ACC112 (cell line): ENCODE data around the gene NAA30.

ENCODE experiments used
- H2AFZ ChIP-seq: fragments of 200-600 bp; sonication (generic); one replicate; pipeline ENCODE4 v1.6.0; 2017; ENCODE audit warnings: antibody characterized with exemption, low read length; ENCODE audit not compliant: unreplicated experiment
- H3K27ac ChIP-seq: fragments of 200-600 bp; sonication (generic); 2 replicates; pipeline ENCODE4 v1.5.1; 2014; ENCODE audit warnings: low read depth, mild to moderate bottlenecking, antibody characterized with exemption, low read length, moderate library complexity
- H3K27me3 ChIP-seq: fragments of 200-600 bp; sonication (generic); 2 replicates; pipeline ENCODE4 v1.6.1; 2014; ENCODE audit warnings: mild to moderate bottlenecking, antibody characterized with exemption, low read length, moderate library complexity, mixed read lengths; ENCODE audit not compliant: insufficient read depth
- H3K36me3 ChIP-seq: fragments of 200-600 bp; sonication (generic); 2 replicates; pipeline ENCODE4 v1.6.1; 2016; ENCODE audit warnings: mild to moderate bottlenecking, antibody characterized with exemption, low read length, moderate library complexity, mixed read lengths; ENCODE audit not compliant: insufficient read depth
- H3K4me1 ChIP-seq: fragments of 200-600 bp; sonication (generic); one replicate; pipeline ENCODE4 v1.6.1; 2016; ENCODE audit warnings: low read length, mixed read lengths; ENCODE audit not compliant: insufficient read depth, unreplicated experiment, control insufficient read depth
- H3K4me3 ChIP-seq: fragments of 200-600 bp; sonication (generic); 2 replicates; pipeline ENCODE4 v1.5.1; 2014; ENCODE audit warnings: mild to moderate bottlenecking, low read depth, low read length
- H3K79me2 ChIP-seq: fragments of 200-600 bp; sonication (generic); one replicate; pipeline ENCODE4 v1.6.0; 2016; ENCODE audit warnings: low read length; ENCODE audit not compliant: control insufficient read depth, unreplicated experiment, insufficient read depth

NAA30 gene

GRCh38 chr14:57392830-57393229, 2.4 kb downstream of the NAA30 start:
- Histone ChIP-seq H3K79me2 (peaks cover 48% of the 10 kb centered on the region), H3K27ac (no peak overlapping the region), H3K4me1 (peaks cover 23% of the 10 kb centered on the region), H2AFZ (no peak overlapping the region), H3K36me3 (peaks cover 12% of the 10 kb centered on the region), H3K4me3 (peak overlapping the region; percentile 97), H3K27me3 (no peaks in the 10 kb centered on the region)

- Histone ChIP-seq H3K27ac (peak overlapping the region; percentile 81), H3K4me3 (no peak overlapping the region), H3K36me3 (peaks cover 17% of the 10 kb centered on the region)
Measured at GRCh38 chr14:57400556-57401494, 10.4 kb downstream of the NAA30 start.

GRCh38 chr14:57401501-57401900, 11.1 kb downstream of the NAA30 start:
- Histone ChIP-seq H3K4me1 (peaks cover 22% of the 10 kb centered on the region), H3K27ac (peak overlapping the region; percentile 81), H3K4me3 (peak overlapping the region; percentile 31; the same call in 1 of the 2 replicates), H3K27me3 (no peaks in the 10 kb centered on the region), H3K36me3 (peaks cover 21% of the 10 kb centered on the region), H2AFZ (no peak overlapping the region), H3K79me2 (peaks cover 37% of the 10 kb centered on the region)

More at GRCh38 chr14:57400556-57401494, 10.4 kb downstream of the NAA30 start:
- peaks cover 34% of the 10 kb centered on the region for H3K79me2 ChIP-seq
- H3K4me1 ChIP-seq, result peaks cover 22% of the 10 kb centered on the region
- no peak overlapping the region for H2AFZ ChIP-seq
- H3K27me3 ChIP-seq, result no peaks in the 10 kb centered on the region

- H3K4me1 ChIP-seq, result peaks cover 22% of the 10 kb centered on the region
- H3K79me2 ChIP-seq, result peaks cover 39% of the 10 kb centered on the region
- no peaks in the 10 kb centered on the region for H3K27me3 ChIP-seq
- H3K27ac ChIP-seq, result peak overlapping the region; percentile 81
- H3K36me3 ChIP-seq, result peaks cover 21% of the 10 kb centered on the region
- H3K4me3 ChIP-seq, result peak overlapping the region; percentile 81
- peak overlapping the region; percentile 41 for H2AFZ ChIP-seq
Measured at GRCh38 chr14:57402173-57402852, 11.9 kb downstream of the NAA30 start.

GRCh38 chr14:57403521-57403864, 13.1 kb downstream of the NAA30 start:
- H3K27ac ChIP-seq, result peak overlapping the region; percentile 81; the same call in 1 of the 2 replicates
- H3K79me2 ChIP-seq, result peaks cover 46% of the 10 kb centered on the region
- peaks cover 21% of the 10 kb centered on the region for H3K36me3 ChIP-seq
- H3K27me3 ChIP-seq, result no peaks in the 10 kb centered on the region
- H3K4me3 ChIP-seq, result peak overlapping the region; percentile 81
- peaks cover 22% of the 10 kb centered on the region for H3K4me1 ChIP-seq
- H2AFZ ChIP-seq, result no peak overlapping the region

GRCh38 chr14:57405562-57405961, 15.2 kb downstream of the NAA30 start:
- Histone ChIP-seq H3K36me3 (peaks cover 26% of the 10 kb centered on the region), H3K27me3 (no peaks in the 10 kb centered on the region), H3K4me3 (no peak overlapping the region), H2AFZ (no peak overlapping the region), H3K4me1 (peaks cover 13% of the 10 kb centered on the region), H3K79me2 (peaks cover 43% of the 10 kb centered on the region), H3K27ac (no peak overlapping the region)

GRCh38 chr14:57408037-57408436, 17.7 kb downstream of the NAA30 start:
- Histone ChIP-seq H3K4me3 (no peak overlapping the region), H3K79me2 (peaks cover 33% of the 10 kb centered on the region), H2AFZ (no peak overlapping the region), H3K36me3 (peaks cover 26% of the 10 kb centered on the region), H3K27me3 (no peaks in the 10 kb centered on the region), H3K27ac (no peak overlapping the region), H3K4me1 (no peaks in the 10 kb centered on the region)

- Histone ChIP-seq H3K4me3 (no peak overlapping the region), H3K79me2 (peaks cover 29% of the 10 kb centered on the region), H2AFZ (no peak overlapping the region), H3K4me1 (no peaks in the 10 kb centered on the region), H3K27ac (no peak overlapping the region), H3K27me3 (no peaks in the 10 kb centered on the region), H3K36me3 (peaks cover 26% of the 10 kb centered on the region)
Measured at GRCh38 chr14:57408634-57409033, 18.2 kb downstream of the NAA30 start.

GRCh38 chr14:57412341-57412740, 22.0 kb downstream of the NAA30 start:
- H3K79me2 ChIP-seq, result peaks cover 9% of the 10 kb centered on the region
- H3K36me3 ChIP-seq, result peaks cover 10% of the 10 kb centered on the region
- H2AFZ ChIP-seq, result no peak overlapping the region
- no peak overlapping the region for H3K4me3 ChIP-seq
- no peak overlapping the region for H3K27ac ChIP-seq
- H3K27me3 ChIP-seq, result no peaks in the 10 kb centered on the region
- no peaks in the 10 kb centered on the region for H3K4me1 ChIP-seq

- Histone ChIP-seq H3K4me1 (no peaks in the 10 kb centered on the region), H3K4me3 (no peak overlapping the region), H3K36me3 (peaks cover 10% of the 10 kb centered on the region), H3K79me2 (no peaks in the 10 kb centered on the region), H3K27me3 (no peaks in the 10 kb centered on the region), H3K27ac (no peak overlapping the region), H2AFZ (no peak overlapping the region)
Measured at GRCh38 chr14:57413849-57414248, 23.5 kb downstream of the NAA30 start.
